MV-4-11 (cell line): ENCODE measurements around the gene COX4I2.

ENCODE experiments used
- DNase-seq: peaks from one replicate; lab custom pipeline; 2025; lab: John Stamatoyannopoulos, UW

COX4I2 gene

DNA sequence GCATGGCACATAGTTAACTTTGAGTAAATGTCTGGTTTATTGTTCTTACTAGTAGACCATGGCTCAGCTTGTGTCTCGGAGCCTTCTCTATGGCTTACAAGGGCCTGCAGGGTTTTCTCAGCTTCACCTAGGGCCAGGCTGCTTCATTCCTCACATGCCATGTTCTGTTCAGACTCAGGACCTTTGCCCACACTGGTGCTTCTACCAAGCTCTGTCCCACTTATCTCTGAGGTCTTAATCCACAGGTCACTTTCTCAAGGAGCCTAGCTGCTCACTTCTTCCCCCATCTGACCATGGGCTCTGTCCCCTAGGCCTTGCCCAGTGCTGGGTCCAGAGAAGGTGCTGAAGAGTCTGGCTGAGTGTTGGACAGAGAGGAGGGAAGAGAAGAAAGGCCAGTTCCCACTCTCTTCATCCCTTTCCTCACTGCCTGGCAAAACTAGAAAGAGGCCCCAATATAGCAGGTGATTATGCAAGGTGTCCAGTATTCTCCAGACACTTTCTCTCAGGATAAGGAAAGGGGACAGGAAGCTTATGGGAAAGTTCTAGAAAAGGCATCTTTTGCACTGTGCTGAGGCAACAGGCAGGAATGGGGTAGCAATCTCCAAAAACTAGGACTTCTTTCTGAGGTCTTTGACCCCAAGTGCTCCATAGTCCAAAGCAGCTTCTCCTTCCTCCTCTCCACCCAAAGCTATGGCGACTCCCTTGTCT is 40.0 kb downstream of the COX4I2 start:
- no peak for DNase-seq

DNA sequence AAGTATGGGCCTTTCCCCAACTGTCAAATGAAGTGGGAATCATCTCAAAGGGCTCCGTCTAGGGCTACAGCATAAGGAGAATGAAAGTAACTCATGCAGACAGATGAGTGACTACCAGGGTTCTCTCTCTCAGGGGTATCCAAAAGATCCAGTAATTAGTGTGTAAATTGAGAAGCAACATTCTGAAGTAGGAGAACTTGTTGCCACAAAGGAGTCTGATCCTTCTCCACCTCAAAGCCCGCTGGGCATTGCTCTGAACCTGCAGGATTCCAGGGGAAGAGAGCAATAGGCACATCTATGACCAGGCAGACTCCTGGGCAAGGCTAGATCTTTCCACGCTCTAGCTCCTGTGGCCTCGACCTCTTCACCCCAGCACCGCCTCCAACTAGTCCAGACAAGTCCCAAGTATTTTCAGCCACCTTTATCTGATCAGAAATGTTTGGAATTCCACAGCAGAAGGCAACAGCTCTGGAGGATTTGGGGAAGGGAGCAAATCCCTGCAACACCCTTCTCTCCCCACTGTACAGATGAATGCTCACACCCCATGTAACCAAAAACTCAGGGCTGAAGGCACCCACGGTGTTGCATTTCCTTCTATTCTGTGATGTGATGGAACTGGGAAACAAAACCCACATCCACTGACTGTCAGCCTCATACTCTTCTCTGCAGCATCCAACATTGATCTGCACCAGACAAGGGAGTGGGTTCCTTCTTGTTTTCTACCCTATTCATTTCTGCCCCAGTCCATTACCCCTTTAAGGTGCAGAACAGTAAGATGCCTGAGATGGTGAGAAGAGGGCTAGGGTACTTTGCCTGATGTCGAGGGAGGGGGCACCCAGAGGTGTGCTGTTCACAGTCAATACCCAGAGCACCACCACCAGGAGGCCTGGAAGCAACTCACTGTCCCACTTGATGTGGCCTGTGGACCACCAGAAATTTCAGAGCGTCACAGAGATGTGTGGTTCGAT is 41.0 kb downstream of the COX4I2 start:
- DNase-seq = no peak

DNA sequence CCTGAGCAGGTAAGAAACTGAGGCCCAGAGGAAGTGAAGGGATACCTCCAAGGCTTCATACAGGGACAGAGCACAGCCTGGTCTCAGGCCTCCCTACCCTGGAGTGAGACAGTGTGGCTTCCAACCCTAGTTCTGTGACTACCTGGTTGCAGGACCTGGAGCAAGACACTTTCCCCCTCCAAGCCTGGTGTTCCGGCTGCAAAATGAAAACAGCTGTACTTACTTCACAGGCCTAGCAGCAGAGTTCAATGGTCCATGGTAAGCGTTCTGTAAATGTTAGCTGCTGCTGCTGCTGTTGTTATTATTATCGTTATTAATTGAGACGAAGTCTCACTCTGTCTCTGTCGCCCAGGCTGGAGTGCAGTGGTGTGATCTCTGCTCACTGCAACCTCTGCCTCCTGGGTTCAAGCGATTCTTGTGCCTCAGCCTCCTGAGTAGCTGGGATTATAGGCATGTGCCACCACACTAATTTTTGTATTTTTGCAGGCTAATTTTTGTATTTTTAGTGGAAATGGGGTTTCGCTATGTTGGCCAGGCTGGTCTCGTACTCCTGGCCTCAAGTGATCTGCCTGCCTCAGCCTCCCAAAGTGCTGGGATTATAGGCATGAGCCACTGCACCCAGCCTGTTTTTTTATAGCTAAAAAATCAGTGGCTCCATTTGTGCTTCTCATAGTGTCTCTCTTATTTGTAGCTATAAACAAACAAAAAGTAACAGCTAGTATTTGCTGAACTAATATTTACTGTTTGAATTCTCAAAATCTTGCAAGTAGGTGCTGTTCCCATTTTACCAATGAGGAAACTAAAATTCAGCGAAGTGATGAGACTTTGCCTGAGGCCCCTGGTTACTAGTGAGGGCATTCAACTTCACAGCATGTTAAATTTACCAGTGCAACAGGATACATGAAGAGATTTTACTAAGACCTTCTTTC is 41.9 kb downstream of the COX4I2 start:
- DNase-seq = no peak

DNA sequence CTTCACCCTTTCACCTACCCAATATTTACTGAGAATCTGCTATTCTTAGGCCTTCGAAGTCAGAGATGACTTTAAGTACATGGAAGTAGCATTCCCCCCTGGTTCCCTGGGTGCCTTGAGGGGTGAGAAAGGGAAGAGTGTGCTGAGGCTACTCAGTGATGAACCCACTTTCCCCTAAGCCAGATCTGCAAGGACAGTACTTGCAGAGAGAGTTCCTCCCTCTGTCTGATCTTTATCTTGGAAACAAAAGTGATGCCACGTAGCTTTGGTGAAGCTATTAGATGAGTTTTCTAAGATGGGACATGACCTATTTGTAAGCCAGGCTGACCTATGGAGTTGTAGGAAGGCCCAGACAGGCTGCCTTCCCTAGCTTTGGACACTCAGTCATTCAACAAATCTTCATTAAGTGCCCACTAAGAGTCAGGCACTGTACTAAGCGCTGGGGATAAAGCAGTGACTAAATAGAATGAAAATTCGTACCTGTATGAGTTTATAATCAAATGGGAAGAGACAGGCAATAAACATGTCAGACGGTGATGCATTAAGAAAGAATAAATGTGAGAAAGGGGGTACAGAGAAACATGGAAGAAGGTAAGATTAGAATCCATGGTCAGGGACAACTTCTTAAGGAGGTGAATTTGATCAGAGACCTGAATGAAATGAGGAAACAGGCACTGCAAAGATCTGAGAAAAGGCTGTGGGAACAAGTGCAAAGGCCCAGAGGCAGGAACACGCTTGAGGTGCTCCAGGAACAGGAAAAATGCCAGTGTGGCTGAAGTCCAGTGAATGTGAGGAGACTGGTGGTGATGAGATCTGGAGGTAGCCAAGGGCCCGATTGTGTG is 42.8 kb downstream of the COX4I2 start:
- DNase-seq = no peak

DNA sequence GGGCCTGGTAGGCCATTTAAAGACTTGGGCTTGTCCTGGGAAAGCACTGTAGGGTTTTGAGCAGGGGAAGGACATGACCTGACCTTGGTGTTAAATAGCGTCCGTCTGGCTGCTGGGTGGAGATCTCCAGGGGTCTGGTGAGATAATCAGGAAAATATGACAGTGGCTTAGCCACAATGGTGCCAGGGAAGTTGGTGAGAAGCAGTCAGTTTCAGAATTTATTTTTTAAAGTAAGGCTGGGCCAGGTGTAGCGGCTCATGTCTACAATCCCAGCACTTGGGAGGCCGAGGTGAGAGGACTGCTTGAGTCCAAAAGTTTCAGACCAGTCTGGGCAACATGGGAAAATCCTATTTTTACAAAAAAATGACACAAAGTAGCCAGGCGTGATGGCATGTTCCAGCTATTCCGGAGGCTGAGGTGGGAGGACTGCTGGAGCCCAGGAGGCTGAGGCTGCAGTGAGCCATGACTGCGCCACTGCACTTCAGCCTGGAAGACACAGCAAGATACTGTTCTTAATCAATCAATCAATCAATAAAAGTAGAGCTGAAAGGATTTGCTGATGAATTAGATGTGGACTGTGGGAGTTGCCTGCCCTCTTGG is 43.5 kb downstream of the COX4I2 start:
- no peak for DNase-seq

DNA sequence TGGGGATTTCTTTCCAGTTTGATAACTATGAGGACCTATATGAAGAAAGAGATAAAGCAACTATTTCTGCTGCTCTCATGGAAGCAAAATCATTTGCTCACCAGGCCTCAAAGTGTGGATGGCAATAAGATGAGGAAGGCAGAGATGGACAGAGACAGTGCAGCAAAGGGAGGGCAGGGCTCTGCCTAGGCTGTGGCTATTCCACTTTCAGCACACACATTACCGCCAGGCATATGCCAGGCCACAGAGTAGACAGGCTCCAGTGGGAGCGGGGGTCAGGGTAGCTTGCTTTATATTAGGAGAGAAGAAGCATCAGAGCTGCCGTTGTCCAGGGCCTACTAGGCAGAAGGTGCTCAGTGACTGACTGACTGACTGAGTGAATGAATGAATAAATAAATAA is 44.1 kb downstream of the COX4I2 start:
- no peak for DNase-seq

DNA sequence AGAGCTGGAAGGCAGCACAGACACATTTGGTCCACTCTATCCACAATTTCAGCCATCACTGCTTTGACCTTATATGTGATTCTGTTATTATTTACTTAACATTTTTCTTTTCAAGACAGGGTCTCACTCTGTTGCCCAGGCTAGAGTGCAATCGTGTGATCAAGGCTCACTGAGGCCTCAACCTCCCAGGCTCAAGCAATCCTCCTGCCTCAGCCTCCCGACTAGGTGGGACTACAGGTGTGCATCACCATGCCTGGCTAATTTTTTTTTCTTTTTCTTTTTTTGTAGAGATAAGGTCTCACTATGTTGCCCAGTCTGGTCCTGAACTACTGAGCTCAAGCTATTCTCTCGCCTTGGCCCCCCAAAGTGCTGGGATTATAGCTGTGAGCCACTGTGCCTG is 44.6 kb downstream of the COX4I2 start:
- no peak for DNase-seq

DNA sequence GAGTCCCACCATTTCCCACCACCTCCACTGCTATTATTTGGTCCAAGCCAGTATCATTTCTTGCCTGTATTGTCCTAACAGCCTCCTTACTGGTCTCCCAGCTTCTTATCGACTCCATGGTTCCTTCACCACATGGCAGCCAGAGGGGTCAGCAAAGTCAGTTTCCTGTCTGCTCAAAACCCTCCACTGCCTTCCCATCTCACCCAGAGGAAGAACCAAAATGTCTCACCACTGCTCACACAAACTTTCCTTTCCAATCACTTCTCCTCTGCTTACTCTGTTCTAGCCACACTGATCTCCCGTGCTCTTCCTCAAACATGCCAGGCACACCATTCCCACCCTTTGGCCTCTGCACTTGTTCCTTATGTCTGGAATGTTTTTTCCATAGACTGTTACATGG is 45.2 kb downstream of the COX4I2 start:
- no peak for DNase-seq

DNA sequence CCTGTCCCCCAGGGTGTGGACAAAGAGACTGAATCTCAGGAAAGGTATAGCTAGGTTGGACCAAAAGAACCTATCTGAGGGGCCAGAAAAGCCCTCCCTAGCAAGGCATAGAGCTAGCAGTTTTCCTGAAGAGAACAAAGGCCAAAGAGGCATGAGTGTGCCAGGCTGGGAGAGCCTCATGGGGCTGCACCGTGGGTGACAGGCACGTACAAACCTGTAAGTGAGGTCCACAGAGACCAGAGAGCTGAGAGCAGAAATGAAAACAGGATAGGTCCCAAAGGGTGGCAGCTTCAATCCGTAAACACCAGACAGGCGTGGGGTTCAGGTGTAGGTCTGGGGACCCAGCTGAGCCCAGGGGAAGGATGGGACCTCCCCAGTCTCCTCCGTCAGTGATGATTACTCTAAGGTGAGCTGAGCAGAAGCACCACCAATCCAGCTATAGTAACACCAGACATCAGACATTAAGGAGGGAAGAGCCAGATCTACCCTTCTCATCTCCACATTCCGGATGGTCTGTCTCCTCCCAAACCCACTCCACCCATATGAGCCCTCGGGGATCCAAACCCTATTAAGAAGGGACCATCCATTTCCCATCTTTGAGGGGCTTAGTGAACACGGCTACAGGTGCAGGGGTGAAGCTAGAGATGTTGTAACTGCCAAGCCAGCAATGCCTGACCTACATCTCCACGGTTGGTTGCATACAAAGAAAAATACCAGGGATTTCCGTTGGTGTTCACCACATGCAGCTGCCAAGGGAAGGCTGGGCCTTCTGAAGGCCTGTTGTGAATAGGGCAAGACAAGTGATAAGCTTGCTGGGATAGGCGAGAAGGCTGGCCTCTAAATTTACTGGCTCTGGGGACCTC is 46.7 kb downstream of the COX4I2 start:
- peak; percentile 53 for DNase-seq

DNA sequence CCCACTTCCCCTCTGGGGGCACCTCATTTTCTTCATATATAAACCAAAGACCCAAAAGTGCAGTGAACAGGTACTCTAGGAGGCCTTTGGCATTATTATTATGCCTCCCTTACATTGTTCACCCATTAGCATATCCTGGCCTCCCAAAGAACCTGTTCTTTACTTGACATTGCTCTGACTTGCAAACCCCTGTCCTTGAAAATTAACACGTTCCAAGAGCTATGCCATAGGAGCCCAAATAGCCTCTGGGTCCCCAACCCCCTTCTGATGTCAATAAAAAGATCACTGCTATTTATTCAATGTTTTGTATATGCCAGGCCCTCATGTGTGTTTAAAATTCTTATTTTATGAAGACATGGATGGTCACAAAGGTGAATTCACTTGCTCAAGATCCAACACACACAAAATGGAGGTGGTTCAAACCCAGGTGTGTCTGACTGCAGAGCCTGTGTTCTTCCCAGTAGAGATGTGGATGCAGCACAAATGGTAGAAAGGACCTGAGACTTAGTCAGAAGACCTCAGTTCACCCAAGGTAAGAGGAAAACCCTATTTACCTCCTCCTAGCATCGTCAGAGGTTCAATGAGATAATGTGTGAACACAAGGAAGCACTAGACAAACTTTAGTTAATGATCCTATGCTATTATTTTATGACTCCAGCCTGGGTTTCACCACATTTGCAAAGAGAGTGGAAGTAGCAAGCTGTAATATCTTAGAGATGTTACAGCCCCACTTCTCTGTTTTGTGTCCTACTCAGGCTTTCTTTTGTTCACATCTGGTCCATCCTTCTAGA is 48.3 kb downstream of the COX4I2 start:
- DNase-seq = peak; percentile 17

DNA sequence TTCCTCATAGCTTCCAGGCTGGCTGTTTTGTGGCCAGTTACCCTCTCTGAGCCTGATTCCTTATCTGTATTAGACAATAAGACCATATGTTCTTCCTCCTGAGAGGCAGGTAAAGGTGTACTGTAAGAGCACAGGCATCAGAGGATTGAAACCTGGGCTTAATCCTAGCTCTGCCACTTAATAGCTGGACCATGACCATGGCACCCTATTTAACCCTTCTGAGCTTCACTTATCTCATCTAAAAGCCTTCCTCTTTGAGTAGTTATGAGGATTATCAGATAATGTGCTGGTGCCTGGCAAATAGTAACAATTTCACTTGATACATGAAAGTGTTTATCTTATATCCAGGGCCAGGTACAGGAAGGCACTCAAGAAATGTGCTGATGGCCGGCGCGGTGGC is 50.1 kb downstream of the COX4I2 start:
- DNase-seq = no peak

DNA sequence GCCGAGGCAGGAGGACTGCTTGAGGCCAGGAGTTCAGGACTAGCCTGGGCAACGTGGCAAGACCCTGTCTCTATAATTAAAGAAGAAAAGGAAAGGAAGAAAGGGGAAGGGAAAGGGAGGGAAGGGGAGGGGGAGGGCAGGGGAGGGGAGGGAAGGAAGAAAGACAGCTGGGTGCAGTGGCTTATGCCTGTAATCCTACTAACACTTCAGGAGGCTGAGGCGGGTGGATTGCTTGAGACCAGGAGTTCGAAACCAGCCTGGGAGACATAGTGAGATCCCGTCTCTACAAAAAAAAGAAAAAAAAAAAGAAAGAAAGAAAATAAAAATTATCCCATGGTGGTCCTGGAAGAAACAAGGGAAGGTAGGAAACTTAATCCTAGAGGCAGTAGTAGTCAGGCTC is 51.4 kb downstream of the COX4I2 start:
- DNase-seq = no peak

DNA sequence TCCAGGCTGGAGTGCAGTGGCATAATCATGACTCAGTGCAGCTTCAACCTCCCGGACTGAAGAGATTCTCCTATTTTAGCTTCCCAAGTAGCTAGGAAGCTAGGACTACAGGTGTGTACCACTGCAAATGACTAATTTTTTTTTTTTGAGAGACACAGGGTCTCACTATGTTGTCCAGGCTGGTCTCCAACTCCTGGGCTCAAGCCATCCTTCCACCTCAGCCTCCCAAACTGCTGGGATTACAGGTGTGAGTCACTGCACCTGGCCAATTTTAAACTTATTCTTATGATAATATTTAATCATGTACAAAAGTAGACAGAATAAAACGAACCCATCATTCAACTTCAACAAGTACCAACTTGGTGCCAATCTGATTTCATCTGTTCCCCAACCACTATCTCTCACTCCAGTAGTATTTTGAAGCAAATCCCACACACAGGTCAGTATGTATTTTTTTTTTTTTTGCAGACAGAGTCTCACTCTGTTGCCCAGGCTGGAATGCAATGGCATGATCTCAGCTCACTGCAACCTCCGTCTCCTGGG is 52.5 kb downstream of the COX4I2 start:
- DNase-seq = no peak

DNA sequence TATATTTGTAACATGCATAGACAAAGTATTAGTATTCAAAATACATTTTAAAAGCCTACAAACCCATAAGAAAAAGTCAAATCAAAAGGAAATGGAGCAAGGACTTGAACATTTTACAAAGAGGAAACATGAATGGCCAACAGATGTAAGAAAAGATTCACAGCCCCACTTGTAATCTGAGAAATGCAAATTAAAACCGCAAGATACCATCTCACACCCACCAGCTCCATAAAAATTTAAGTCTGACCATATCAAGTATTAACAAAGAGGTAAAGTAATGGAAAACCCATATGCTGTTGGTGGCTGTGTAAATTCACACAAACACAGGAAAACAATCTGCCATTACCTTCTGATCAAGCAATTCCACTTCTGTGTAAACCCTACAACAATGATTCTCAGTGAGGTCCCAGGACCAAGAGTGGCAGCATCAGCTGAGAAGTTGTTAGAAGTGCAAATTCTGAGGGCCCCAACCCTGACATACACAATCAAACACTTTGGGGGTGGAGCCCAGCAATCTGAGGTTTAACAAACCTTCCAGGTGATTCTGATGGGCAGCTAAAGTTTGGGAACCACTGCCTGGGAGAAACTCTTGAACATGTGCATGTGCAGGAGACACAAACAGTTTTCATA is 54.0 kb downstream of the COX4I2 start:
- no peak for DNase-seq

DNA sequence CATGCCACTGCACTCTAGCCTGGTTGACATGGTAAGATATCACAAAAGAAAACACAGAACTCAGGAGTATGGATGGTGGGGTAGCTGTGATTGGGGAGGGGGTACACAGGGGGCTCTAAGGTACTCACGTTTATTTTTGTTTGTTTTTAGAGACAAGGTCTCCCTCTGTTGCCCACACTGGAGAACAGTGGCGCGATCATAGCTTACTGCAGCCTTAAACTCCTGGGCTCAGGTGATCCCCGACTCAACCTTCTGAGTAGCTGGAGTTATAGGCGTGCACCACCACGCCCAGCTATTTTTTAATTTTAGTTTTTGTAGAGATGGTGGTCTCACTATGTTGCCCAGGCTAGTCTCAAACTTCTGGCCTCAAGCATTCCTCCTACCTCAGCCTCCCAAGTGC is 55.7 kb downstream of the COX4I2 start:
- no peak for DNase-seq

DNA sequence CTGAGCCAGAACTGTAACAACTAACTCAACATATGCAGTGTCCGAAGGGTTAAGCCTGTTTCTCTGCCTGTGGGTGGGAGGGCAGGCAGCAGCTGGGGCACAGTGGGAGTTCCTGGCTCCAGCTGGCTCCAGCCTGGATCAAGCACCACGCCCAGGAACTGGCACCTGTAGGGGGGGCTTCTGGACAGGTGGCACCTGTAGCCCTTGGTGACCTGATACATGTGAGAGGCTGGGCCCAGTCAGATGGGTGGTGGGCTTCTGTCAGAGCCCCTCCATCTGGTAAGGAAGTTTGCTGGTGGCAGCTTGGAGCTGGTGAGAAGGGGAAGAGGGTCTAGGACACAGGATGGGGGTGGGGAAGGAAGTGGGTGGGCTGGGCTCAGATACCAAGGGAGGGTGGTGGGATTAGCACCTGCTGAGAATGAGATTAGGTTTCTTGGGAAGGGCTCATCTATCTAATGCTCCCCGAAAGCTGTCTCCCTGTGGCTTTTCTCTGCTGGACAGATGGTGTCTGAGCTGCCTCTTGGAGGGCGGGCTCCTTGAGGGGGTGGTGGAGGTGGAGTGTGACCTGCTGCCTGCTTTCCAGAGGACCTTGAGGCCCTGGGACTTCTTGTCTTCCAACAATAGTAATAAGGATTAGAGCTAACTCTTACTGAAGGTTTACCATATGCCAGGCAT is 56.4 kb downstream of the COX4I2 start:
- no peak for DNase-seq
